Embryonic facial prominence (tissue), 1 donor: ENCODE data around the gene MYLK.

ENCODE experiments used
- DNase-seq: peaks from one replicate; pipeline ENCODE4 v3.0.0-alpha.2; 2016; ENCODE audit errors: extremely low spot score

MYLK gene

GRCh38 chr3:123650101-123650500 is 234.0 kb downstream of the MYLK start:
- no peak for DNase-seq

- no peak for DNase-seq
Measured at GRCh38 chr3:123648696-123649405, 235.3 kb downstream of the MYLK start.

GRCh38 chr3:123644358-123644757 is 239.8 kb downstream of the MYLK start:
- DNase-seq = no peak

- no peak for DNase-seq
Measured at GRCh38 chr3:123642957-123643330, 241.2 kb downstream of the MYLK start.

- no peak for DNase-seq
Measured at GRCh38 chr3:123642182-123642956, 241.8 kb downstream of the MYLK start.

- DNase-seq = no peak
Measured at GRCh38 chr3:123641505-123641904, 242.6 kb downstream of the MYLK start.

- DNase-seq = no peak
Measured at GRCh38 chr3:123640740-123641462, 243.2 kb downstream of the MYLK start.

GRCh38 chr3:123640311-123640710 is 243.8 kb downstream of the MYLK start:
- DNase-seq = no peak

GRCh38 chr3:123638936-123639689 is 245.0 kb downstream of the MYLK start:
- DNase-seq = no peak

GRCh38 chr3:123637841-123638240 is 246.3 kb downstream of the MYLK start:
- DNase-seq = no peak

GRCh38 chr3:123637131-123637530 is 247.0 kb downstream of the MYLK start:
- DNase-seq = no peak

GRCh38 chr3:123636431-123636841 is 247.7 kb downstream of the MYLK start:
- no peak for DNase-seq

- no peak for DNase-seq
Measured at GRCh38 chr3:123635717-123636116, 248.4 kb downstream of the MYLK start.

GRCh38 chr3:123635217-123635616 is 248.9 kb downstream of the MYLK start:
- no peak for DNase-seq

GRCh38 chr3:123634149-123635051 is 249.7 kb downstream of the MYLK start:
- DNase-seq = no peak

GRCh38 chr3:123633530-123633929 is 250.6 kb downstream of the MYLK start:
- no peak for DNase-seq

- DNase-seq = no peak
Measured at GRCh38 chr3:123632161-123632655, 251.9 kb downstream of the MYLK start.

- DNase-seq = no peak
Measured at GRCh38 chr3:123629747-123630047, 254.4 kb downstream of the MYLK start.

GRCh38 chr3:123628996-123629746 is 255.0 kb downstream of the MYLK start:
- DNase-seq = no peak
